A172 (cell line): ENCODE data around the gene PDZRN3. TPM values are rescaled to one million over a fixed set of nuclear protein-coding genes. Genes with fewer than 3 reads are reported as not detected.

Experiments used
- DNase-seq: peaks from one replicate; pipeline ENCODE4 v3.0.0-alpha.2; 2015; ENCODE audit warnings: low spot score
- total RNA-seq: library from RNA; depleted of rRNA; stranded (reverse); fragments of >200 nt; shearing (Covaris generic); gene quantifications from 2 replicates; pipeline ENCODE4 v1.2.3, GENCODE V29; 2014

PDZRN3 gene
- total RNA-seq, 1 experiment from 2014 or later = not detected

GRCh38 chr3:73622091-73622805, 2.5 kb downstream of the PDZRN3 start:
- DNase-seq = no peak

- DNase-seq = no peak
Observed at GRCh38 chr3:73621388-73621787, 3.4 kb downstream of the PDZRN3 start.

GRCh38 chr3:73618461-73618860, 6.3 kb downstream of the PDZRN3 start:
- no peak for DNase-seq

- no peak for DNase-seq
Observed at GRCh38 chr3:73616056-73616455, 8.7 kb downstream of the PDZRN3 start.

GRCh38 chr3:73614419-73614818, 10.3 kb downstream of the PDZRN3 start:
- DNase-seq = no peak

GRCh38 chr3:73611176-73611575, 13.6 kb downstream of the PDZRN3 start:
- DNase-seq = no peak

GRCh38 chr3:73610493-73610892, 14.2 kb downstream of the PDZRN3 start:
- DNase-seq = no peak

GRCh38 chr3:73609655-73610054, 15.1 kb downstream of the PDZRN3 start:
- DNase-seq = no peak

GRCh38 chr3:73609315-73609641, 15.5 kb downstream of the PDZRN3 start:
- no peak for DNase-seq

GRCh38 chr3:73608456-73609314, 16.1 kb downstream of the PDZRN3 start:
- no peak for DNase-seq

- no peak for DNase-seq
Observed at GRCh38 chr3:73605861-73606260, 18.9 kb downstream of the PDZRN3 start.

GRCh38 chr3:73605412-73605811, 19.3 kb downstream of the PDZRN3 start:
- DNase-seq = no peak

- DNase-seq = no peak
Observed at GRCh38 chr3:73604451-73604850, 20.3 kb downstream of the PDZRN3 start.

GRCh38 chr3:73603762-73604171, 21.0 kb downstream of the PDZRN3 start:
- DNase-seq = no peak

- no peak for DNase-seq
Observed at GRCh38 chr3:73602170-73602569, 22.6 kb downstream of the PDZRN3 start.

GRCh38 chr3:73601481-73601880, 23.3 kb downstream of the PDZRN3 start:
- DNase-seq = no peak

- DNase-seq = no peak
Observed at GRCh38 chr3:73601011-73601410, 23.7 kb downstream of the PDZRN3 start.

- DNase-seq = no peak
Observed at GRCh38 chr3:73600293-73600938, 24.3 kb downstream of the PDZRN3 start.

GRCh38 chr3:73599605-73600004, 25.1 kb downstream of the PDZRN3 start:
- DNase-seq = no peak

- DNase-seq = no peak
Observed at GRCh38 chr3:73597476-73597875, 27.3 kb downstream of the PDZRN3 start.

- DNase-seq = no peak
Observed at GRCh38 chr3:73592154-73593144, 32.3 kb downstream of the PDZRN3 start.
